Measurements from ENCODE around the gene FBXW2.
A peak's percentile ranks its signal among the peaks of the same experiment; 100 is the strongest.
"Not testable (repeated sequence)": the region's sequence is repeated elsewhere in the genome, so short reads cannot be mapped to it uniquely, and the experiment has no call there.

The FBXW2 gene

DNA sequence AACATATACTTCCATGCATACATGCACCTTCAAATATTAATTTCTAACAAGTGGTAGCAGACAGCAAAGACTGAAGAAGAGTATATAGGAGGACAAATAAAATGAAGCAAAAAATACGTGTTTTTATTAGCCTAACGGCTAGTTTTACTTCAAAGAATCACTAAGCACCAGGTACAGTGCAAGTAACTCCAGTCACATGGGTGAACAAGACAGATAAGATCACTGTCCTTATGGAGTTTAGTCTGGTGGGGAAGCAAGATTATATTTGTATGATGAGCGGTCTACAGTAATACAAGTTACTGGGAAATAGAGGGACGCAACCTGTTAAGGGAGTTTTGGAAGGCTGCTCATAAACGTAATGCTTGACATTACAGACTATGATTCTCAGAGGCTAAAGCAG is 16.0 kb downstream of the FBXW2 start:
- DNase-seq = no peak

DNA sequence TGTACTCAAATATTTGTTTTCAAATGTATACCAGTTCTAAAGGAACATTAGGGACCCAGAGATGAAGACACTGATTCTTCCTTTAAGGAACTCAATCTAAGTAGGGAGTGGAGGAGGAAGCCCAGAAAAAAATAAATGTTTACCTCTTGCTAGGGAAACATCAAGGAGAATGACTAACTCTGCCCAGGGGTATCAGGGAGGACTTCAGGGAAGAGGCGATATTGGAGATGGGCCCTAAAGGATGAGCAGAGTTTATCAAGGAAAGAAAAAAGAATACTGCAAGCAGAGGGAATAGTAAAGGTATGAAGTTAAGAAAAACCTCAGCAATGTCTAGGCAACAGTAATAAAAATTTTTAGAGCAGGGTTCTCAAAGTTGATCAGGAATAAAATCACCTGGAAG is 16.4 kb downstream of the FBXW2 start:
- no peak for DNase-seq

DNA sequence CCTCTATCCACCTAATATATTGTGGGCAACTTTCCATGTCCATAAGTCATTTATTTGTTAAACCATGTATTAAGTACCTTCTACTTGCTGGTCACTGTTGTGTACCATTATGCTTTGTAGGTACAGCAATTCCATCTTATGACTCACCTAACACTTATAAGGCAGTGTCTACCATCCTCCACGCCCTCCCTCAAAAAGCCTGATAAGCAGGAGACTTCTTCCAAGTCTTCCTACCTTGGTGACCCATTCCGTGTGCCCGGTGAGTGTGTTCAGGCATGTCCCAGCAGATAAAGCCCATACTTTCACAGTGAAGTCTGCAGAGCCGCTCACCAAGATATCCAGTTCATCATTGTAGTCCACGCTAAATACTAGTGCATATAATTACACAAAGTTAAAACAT is 17.4 kb downstream of the FBXW2 start:
- DNase-seq = no peak

DNA sequence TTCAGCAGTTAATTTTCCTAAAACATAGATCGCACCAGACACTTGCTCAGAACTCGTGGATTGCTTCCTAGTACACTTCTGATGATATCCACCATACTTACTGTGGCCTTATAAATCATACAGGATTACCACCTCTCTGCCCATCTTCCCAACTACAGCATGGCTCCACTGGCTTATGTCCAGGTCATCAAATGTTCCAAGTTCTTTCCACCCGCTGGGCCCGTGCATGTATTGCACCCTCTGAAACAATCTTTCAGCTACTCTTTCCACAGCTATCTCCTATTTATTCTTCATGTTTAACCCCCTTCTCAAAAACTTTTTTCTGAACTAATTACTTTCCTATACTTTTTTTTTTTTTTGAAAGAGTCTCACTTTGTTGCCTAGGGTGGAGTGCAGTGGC is 18.5 kb downstream of the FBXW2 start:
- no peak for DNase-seq

DNA sequence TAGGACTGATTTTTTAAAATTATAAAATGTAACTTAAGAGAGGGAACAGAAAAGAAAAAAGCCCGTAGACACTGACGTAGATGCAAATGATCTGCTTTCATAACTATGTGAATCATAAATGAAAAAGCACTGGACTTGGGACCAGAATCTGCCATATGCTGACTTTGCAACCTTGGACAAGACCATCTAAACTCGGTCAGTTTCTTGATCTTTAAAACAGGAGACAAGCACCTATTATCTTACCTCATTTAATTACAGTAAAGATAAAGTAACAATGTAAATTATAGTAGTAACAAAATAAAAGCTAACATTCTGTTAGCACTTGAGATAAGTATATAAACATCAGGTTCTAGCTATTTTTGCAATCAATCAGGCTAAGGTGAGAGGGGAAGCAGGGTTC is 20.0 kb downstream of the FBXW2 start:
- no peak for DNase-seq

DNA sequence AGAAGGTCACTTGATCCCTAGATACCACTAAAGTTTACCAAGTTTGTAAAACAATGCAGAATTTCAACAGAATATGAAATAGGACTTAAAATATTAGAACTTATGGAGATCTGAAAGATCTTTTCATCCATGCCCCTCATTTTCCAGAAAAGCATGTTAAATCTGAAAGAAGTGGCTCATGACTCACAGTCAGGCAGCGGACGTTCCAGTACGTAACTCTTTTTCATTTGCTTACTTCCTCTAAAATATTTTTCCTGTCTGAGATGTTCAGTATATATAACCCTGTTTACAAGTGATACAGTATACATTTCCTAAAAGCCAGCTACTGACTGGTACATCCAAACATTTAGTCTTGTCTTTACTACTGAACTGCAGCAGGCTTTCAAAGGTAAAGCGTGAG is 22.3 kb downstream of the FBXW2 start:
- no peak for DNase-seq

DNA sequence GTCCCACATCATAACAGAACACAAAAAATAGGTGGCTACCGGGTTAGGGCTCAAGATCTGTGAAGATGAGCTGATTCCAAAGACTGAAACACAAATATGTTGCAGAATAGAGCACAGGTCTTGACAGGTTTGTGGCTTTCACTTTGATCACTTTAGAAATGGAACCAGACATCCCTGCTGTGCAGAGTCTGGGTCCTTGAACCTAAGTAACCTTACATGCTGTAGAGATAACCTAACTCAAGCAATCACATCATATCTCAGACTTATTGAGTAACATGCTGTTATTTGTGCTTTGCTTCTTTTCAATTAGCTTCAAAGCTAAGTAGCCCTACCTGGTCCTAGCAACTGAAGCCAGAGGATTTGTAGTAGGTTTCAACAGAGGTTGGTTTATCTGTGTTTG is 24.3 kb downstream of the FBXW2 start:
- DNase-seq = no peak

DNA sequence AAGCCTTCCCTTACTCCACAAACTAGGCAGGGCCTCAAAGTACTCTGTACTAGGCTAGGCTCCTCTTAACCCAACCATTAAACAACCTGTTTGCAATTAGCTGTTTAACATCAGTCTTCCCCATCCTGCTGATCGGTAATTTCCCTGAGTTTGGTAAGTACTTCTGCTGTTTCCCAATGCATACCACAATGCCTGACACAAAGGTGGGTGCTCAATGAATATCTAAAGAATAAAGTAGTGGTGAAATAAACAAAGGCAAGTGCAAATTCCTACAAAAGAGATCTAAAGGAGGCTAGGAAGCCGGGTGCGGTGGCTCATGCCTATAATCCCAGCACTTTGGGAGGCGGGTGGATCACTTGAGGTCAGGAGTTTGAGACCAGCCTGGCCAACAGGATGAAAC is 25.0 kb downstream of the FBXW2 start:
- no peak for DNase-seq

DNA sequence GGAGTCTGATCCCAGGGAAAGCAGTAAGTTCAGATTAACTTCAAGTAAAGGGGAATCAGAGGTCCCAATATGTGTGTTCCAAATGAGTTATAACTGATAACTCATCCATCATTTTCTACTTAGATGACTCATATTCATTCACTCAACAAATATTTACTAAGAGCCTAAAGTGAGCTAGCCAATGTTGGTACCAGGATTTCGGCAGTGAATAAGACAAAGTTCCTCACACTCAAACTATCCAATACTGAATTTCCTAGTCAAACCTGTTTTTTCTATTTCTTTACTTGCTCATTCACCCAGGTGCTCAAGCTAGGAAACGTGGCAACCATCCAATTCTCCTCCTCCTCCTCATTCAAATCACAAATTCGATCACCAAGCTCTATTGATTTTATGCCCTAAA is 25.8 kb downstream of the FBXW2 start:
- DNase-seq = peak; percentile 39

DNA sequence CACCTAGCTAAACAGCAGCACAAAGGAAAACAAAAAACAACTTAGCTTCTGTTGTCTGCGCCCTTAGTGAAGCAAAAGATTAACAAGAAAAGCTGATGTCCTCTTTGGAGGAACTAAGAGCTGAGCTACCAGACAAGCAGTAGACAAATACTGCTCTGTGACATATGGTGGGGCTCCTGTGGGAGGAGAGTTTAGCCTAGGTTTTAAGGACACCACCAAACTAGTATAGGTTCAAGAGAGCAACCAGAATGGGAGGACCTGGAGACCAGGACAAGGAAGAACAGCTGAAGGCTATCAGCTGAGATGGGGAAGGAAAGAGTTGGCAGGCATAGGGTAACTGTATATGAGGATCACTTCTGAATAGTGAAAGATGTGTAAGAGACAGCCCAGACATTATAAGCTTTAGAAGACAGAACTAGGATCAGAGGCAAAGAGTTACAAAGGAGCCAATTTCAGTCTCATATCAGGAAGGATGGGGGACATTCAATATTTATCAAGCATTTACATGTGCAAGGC is 27.2 kb downstream of the FBXW2 start:
- no peak for DNase-seq

DNA sequence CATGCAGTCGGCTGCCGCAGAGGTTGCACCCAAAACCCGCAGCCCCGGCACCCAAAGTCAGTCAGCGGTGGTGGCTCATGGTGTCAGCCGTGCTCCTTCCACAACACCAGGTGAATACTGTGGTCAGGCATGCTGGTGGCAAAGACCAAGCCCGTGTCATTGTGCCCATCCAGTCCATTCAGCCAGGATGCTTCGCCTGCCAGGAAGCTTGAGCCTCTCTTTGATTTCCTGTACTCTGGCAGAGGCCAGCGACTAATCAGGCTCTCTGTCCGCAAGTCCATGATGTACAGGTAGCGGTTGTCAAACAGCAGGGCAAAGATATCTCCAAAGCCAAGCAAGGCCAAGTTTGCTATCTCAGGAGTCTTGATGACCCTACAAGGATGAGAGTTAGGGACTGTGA is 28.7 kb downstream of the FBXW2 start:
- no peak for DNase-seq

DNA sequence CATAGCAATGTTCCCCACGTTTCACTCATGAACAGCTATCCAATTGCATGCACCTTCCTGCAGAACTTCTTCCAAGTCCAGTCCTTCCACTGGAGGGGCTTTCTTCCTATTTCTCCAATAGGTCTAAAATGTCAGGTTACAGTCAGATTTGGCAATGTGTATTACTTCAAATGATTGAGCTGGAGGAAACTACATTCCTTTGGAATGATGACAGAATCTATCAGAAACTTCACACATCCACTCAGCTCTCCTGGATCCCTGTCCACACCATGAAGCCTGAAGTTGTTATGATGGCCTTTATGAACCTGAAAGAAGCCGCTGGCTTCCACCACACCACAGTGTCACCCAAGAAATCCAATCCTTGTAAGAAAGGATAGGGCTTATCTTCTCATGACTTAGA is 32.2 kb downstream of the FBXW2 start:
- DNase-seq = no peak

DNA sequence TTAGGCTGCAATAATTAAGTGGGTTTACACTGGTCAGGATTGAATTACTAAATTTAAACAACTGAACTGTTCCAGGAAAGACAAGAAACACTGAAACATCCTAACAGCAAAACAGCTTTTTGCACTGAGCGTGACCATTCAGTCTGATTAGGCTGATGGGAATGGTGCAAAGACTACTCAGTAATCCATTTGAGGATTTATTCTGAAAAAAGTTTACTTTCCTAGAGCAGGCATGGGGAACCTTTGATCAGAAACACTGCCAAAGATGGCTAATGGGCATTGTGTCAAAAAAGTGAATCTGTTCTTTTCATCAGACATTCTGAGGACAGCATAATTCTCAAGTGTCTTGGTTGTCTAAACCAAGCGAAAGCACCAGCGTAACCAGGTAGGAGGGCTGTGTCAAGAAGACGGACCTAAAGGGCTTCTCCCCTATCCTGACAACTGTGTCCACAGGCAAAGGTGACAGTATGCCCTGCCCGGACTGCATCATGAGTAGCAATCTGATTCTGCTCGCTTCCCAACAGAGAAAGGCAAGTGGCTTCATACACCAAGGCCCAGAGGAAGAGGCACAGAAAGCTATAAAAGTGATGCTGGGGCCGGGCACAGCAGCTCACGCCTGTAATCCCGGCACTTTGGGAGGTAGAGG is 33.3 kb downstream of the FBXW2 start:
- DNase-seq = no peak

DNA sequence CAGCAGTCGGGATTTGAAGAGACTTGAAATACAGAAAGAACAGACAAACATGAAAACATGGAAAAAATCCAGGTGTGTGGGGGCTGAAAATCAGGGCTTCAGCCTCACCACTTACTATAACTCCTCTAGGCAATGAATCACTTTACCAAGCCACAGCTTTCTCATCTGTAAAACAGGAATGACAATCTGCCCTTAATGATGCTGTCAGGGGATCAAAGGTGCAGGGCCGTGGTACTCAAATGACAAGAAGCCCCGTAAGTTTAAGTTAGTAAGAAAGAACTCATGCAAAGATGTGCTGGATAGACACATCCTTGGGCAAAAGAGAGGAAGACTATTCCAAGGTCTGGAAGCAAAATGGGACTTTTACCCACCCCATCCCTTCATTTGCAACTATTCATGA is 34.7 kb downstream of the FBXW2 start:
- no peak for DNase-seq

DNA sequence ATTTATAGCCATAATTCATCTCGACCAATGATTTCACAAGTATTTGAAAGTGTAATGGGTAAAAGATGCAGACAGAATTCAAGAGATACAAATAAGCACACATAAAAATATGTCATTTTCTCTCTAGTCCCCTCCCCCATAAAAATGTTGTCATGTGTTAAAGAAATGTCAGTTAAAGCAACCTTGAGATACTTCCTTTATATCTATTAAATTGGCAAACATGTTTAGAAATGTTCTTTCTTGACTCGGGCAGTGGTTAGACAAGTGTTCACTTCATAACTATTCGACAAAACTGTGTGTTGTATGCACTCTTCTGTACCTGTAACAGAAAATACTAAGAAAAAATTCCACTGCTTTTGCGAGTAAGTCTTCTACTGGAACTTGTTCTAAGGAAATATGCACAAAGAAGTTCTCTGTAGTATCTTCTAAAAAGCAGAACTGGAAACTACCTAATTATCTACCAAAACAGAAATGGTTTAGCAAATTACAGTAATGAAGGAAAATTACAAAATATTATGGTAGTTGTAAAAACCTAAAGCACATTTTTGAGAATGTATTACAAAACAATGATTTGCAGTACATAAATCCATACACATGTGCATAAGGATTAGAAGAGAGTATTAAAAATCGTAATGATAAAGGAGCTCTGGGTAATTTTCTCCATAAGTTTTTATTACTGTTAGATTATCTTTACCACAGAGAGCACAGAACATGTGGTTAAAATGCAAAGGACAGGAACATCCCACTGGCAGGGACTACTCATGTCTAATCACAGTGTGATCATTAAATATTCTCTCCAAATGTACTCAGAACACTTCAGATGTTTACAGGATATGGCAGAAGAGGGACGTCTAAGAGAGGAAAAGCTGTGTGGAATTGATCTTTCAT is 35.9 kb downstream of the FBXW2 start:
- no peak for DNase-seq

DNA sequence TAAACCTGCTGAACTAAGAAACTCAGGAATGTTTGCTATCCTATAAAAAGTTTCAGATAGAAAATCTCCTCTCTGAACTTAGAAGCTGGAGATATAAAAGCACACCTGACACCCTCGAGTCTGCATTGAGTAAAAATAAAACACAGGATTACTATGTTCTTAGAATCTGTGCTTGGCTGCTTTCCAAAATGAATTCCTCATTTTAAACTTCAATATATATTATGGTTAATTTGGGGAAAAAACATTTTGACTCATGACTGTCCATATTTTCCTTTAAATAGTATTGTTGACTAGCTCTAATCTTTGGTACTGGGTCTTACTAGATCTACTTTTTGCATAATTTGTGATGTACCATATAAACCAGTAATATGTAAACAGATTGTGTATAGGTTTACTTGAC is 36.7 kb downstream of the FBXW2 start:
- DNase-seq = no peak

DNA sequence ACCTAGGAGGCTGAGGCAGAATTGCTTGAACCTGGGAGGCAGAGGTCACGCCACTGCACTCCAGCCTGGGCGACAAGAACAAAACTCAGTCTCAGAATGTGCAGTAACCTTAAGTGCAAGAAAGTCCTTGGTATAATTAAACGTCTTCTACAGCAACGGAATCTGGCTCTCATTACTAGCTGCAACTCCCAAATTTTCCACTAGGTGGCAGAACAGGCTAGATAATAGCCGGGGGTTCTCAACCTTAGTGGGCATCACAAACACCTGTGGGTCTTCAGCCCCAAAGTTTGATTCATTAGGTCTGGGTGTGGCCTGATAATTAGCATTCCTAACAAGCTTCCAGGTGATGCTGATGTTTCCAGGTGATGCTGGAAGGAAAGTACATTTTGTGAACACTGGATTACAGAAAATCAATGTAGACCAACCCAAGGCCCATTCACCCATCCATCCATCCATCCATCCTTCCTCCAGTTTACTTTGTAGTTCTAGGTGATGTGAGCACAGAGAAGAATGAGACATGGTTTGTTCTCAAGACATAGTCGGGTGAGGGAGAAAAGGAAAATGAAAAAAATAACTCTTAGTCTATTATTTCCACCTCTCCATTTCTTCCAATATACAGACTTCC is 37.3 kb downstream of the FBXW2 start:
- DNase-seq = peak; percentile 30

DNA sequence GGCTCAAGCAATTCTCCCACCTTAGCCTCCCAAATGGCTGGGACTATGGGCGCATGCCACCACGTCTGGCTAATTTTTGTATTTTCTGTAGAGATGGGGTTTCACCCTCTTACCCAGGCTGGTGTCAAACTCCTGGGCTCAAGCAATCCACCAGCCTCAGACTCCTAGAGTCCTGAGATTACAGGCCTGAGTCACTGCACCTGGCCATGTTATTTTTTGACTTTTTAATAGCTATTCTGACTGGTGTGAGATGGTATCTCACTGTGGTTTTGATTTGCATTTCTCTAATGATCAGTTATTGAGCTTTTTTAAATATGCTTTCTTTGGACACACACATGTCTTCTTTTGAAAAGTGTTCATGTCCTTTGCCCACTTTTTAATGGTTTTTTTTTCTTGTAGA is 38.2 kb downstream of the FBXW2 start:
- DNase-seq = no peak

DNA sequence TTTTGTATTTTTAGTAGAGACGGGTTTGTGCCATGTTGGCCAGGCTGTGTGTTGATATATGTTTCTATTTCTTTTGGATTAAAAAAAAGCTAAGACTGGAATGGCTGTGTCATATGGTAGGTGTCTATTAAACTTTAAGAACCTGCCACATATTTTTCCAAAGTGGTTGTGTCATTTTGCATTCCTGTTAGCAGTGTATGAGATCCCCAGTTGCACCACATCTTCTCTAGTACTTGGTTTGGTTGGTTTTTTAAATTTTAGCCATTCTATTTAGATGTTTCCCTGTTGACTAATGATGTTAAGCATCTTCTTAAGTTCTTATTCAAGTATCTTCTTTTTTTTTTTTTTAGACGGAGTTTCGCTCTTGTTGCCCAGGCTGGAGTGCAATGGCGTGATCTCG is 42.8 kb downstream of the FBXW2 start:
- DNase-seq = no peak

DNA sequence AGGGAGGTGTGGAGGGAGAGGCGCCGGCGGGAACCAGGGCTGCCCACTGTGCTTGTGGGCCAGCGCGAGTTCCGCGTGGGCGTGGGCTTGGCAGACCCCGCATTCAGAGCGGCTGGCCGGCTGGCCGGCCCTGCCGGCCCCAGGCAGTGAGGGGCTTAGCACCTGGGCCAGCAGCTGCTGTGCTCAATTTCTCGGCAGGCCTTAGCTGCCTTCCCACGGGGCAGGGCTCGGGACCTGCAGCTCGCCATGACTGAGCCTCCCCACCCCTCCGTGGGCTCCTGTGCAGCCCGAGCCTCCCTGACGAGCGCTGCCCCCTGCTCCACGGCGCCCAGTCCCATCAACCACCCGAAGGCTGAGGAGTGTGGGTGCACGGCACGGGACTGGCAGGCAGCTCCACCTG is 46.9 kb downstream of the FBXW2 start:
- DNase-seq = not testable (repeated sequence)

DNA sequence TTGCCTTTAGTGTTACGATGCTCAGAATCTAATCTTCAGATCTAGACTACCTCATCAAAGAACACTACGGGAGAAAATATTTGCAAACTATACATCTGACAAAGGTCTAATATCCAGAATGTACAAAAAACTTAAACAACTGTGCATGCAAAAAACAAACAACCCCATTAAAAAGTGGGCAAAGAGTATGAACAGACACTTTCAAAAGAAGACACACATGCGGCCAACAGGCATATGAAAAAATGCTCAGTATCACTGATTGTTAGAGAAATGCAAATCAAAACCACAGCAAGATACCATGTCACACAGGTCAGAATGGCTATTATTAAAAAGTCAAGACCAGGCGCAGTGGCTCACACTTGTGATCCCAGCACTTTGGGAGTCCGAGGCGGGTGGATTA is 47.9 kb downstream of the FBXW2 start:
- DNase-seq = no peak

DNA sequence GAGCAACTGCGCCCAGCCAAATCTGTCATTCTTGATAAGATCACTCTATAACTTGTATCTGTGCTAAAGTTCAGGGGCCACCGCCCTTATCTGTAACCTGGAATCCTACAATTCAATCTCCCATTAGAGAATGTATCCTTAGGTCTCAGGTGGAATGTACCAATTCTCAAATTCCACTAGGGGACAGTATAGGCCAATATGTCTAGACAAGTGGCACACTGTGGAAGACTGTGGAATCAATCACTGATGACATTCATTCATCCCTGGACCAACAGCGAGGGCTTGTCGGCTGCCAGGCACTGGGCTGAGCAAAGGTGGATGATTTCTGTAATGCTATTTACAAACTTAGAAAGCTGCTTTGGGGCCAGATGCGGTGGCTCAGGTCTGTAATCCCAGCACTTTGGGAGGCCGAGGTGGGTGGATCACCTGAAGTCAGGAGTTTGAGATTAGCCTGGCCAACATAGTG is 50.2 kb downstream of the FBXW2 start:
- peak; percentile 47 for DNase-seq

DNA sequence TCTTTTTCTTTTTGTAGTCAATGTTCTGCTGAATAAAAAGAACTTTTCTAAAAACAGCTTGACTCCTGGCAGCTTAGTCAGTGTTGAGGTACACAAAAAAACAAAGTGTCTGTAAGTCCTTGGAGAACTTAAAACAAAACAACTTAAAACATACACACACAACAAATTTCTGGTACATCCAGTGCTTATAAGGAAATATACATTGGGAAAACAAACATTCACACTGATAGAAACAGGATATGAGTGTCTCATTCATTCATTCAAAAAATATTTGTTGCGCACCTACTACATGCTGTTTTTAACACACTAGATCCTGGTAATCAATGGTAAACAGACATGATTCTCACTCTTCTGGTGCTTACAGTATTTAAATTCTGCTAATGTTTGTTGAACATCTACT is 51.5 kb downstream of the FBXW2 start:
- peak; percentile 58 for DNase-seq

DNA sequence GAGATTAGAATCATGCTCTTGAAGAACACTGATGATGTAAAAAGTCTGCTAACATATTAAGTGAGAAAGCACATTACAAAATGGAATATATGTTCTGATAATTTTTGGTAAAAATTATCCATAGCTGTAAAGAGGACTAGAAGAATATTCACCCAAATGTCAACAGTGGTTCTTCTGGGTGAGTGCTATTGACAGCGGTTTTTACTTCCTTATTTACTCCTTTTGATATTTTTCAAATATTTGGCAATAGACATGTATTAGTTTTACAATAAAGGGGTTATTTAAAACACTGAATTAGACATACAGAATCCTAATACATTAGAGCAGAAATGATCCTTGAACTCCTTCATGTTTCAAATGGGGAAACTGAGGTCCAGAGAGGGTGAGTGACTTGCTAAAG is 52.0 kb downstream of the FBXW2 start:
- DNase-seq = no peak
